ENCODE results near the gene GSTT4.
"Not testable (repeated sequence)": the region's sequence is repeated elsewhere in the genome, so short reads cannot be mapped to it uniquely, and the experiment has no call there.

Gene GSTT4

GRCh38 chr22:24005201-24005600 is at the start of gene GSTT4:
Gene GSTT4 (minus strand): TSS chr22:24005453. CDS start chr22:24005356, 97 bp downstream.
- DNase-seq, result no peak

- no peak for DNase-seq
Observed at GRCh38 chr22:24054356-24054755, 49.1 kb upstream of the GSTT4 start.

- no peak for DNase-seq
Observed at GRCh38 chr22:24053481-24054226, 48.4 kb upstream of the GSTT4 start.

- DNase-seq, result no peak
Observed at GRCh38 chr22:24051568-24051967, 46.3 kb upstream of the GSTT4 start.

- no peak for DNase-seq
Observed at GRCh38 chr22:24051028-24051427, 45.8 kb upstream of the GSTT4 start.

- DNase-seq, result no peak
Observed at GRCh38 chr22:24049978-24050377, 44.7 kb upstream of the GSTT4 start.

GRCh38 chr22:24049211-24049610 is 44.0 kb upstream of the GSTT4 start:
- DNase-seq, result no peak

GRCh38 chr22:24046024-24046423 is 40.8 kb upstream of the GSTT4 start:
- DNase-seq, result no peak

- DNase-seq, result no peak
Observed at GRCh38 chr22:24043958-24044357, 38.7 kb upstream of the GSTT4 start.

GRCh38 chr22:24043465-24043864 is 38.2 kb upstream of the GSTT4 start:
- DNase-seq, result not testable (repeated sequence)

- no peak for DNase-seq
Observed at GRCh38 chr22:24040946-24041345, 35.7 kb upstream of the GSTT4 start.

GRCh38 chr22:24039046-24039445 is 33.8 kb upstream of the GSTT4 start:
- no peak for DNase-seq

- no peak for DNase-seq
Observed at GRCh38 chr22:24037851-24038765, 32.9 kb upstream of the GSTT4 start.

- DNase-seq, result no peak
Observed at GRCh38 chr22:24035296-24035695, 30.0 kb upstream of the GSTT4 start.

GRCh38 chr22:24033731-24034130 is 28.5 kb upstream of the GSTT4 start:
- no peak for DNase-seq

GRCh38 chr22:24030186-24030702 is 25.0 kb upstream of the GSTT4 start:
- DNase-seq, result no peak

- DNase-seq, result no peak
Observed at GRCh38 chr22:24029304-24029703, 24.1 kb upstream of the GSTT4 start.

GRCh38 chr22:24028533-24028932 is 23.3 kb upstream of the GSTT4 start:
- DNase-seq, result no peak

GRCh38 chr22:24027991-24028390 is 22.7 kb upstream of the GSTT4 start:
- DNase-seq, result no peak

- no peak for DNase-seq
Observed at GRCh38 chr22:24027389-24027975, 22.2 kb upstream of the GSTT4 start.

GRCh38 chr22:24026733-24027132 is 21.5 kb upstream of the GSTT4 start:
- DNase-seq, result no peak

- DNase-seq, result no peak
Observed at GRCh38 chr22:24026056-24026455, 20.8 kb upstream of the GSTT4 start.

GRCh38 chr22:24025475-24025874 is 20.2 kb upstream of the GSTT4 start:
- DNase-seq, result no peak

Data from NCI-H526 (cell line).